Measurements from ENCODE around the gene CR1L. TPM values are rescaled to one million over a fixed set of nuclear protein-coding genes. Genes with fewer than 3 reads are reported as not detected.
A peak's percentile ranks its signal among the peaks of the same experiment; 100 is the strongest.

CR1L gene
- total and polyA plus RNA-seq, 9 of the 15 experiments (the other 6 are each of a cell fraction or from before 2014, with no cell fraction given), result 10.1 to 74.8 (median 34.3) TPM

- no peak for ATAC-seq
- in situ Hi-C loops (cut with MboI) (no loop called here), intact Hi-C loops (cut with micrococcal nuclease) (loop anchor here (5.0 kb wide), 1 partner anchor 723 kb away; no protein-coding TSS in a partner anchor)
- Histone ChIP-seq H3K27ac (ENCODE audit: extremely low read depth, low read depth, low read length) (peak overlapping the region; percentile 80; the same call in 2 of the 3 replicates), H4K20me1 (replicated peaks; ENCODE audit: control insufficient read depth, insufficient read depth, low read length) (no peaks in the 10 kb centered on the region), H3K9me1 (ENCODE audit: control insufficient read depth, insufficient read depth, low read length) (no peaks in the 10 kb centered on the region), H3K79me2 (ENCODE audit: control insufficient read depth, insufficient read depth, low read length) (peaks cover 24% of the 10 kb centered on the region), H3K4me1 (replicated peaks in 1 of 2; ENCODE audit: control insufficient read depth in 2 of 2, insufficient read depth in 2 of 2, low read length in 2 of 2) (peaks cover 16 to 58% of the 10 kb centered on the region in 2 experiments), H2AFZ (ENCODE audit: low read depth, low read length) (peak overlapping the region; percentile 81), H3K27me3 (ENCODE audit: control insufficient read depth in 2 of 2, insufficient read depth in 2 of 2, low read length in 2 of 2) (no peaks in the 10 kb centered on the region), H3K9ac (ENCODE audit: insufficient read depth in 1 of 2, low read depth in 2 of 2, low read length in 2 of 2) (peak overlapping the region in 1 of 2 experiments; percentile 83; a peak in 1 of 4 replicates), H3K4me2 (ENCODE audit: insufficient read depth, low read length) (no peak overlapping the region), H3K36me3 (ENCODE audit: control insufficient read depth, insufficient read depth, low read length) (no peaks in the 10 kb centered on the region), H3K9me3 (replicated peaks; ENCODE audit: control insufficient read depth, insufficient read depth, low read depth, low read length) (no peaks in the 10 kb centered on the region), H3K4me3 (no peak overlapping the region)
- TF ChIP-seq ATF3 (IDR thresholded peaks at IDR 0.05) (peak; percentile 28; the same call in 1 of the 2 replicates), ATF3 (CRISPR knock-in tag; conservative IDR thresholded peaks at IDR 0.05) (no peak), ARHGAP35 (IDR thresholded peaks at IDR 0.05; ENCODE audit: partially characterized antibody) (no peak), JUND (IDR thresholded peaks at IDR 0.05; ENCODE audit: borderline replicate concordance, low read depth, low read length) (0 out of 2 replicates have a peak, but pooled peaks have one; percentile 31), JUND (tag; IDR thresholded peaks at IDR 0.05; ENCODE audit: borderline replicate concordance, low read depth, low read length) (no peak), MEIS2 (IDR thresholded peaks at IDR 0.05; ENCODE audit: partially characterized antibody) (peak; percentile 74), CTBP1 (IDR thresholded peaks at IDR 0.05; ENCODE audit: borderline replicate concordance) (no peak)
- TF ChIP-seq, protein P1, sequence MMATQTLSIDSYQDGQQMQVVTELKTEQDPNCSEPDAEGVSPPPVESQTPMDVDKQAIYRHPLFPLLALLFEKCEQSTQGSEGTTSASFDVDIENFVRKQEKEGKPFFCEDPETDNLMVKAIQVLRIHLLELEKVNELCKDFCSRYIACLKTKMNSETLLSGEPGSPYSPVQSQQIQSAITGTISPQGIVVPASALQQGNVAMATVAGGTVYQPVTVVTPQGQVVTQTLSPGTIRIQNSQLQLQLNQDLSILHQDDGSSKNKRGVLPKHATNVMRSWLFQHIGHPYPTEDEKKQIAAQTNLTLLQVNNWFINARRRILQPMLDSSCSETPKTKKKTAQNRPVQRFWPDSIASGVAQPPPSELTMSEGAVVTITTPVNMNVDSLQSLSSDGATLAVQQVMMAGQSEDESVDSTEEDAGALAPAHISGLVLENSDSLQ (IDR thresholded peaks at IDR 0.05), result 0 out of 2 replicates have a peak, but pooled peaks have one; percentile 4
- no peak for DNase-seq (ENCODE audit: extremely low read depth in 1 of 4, low spot score in 3 of 4)
- ChIA-PET CTCF (ENCODE audit: low intra/inter-chr PET ratio) (no interaction called here), POLR2A (interaction anchor here (1.3 kb wide), 1 partner anchor 98 kb away, joined by 3 read pairs; no protein-coding TSS in a partner anchor)
- no TSS peak for BruUV-seq (replicated peaks)
- FAIRE-seq, result no peak
- 7% methylated on average over 1 of the region's 1 CpG for WGBS (ENCODE audit: insufficient coverage, low coverage, missing lambda C conversion rate)
Observed at GRCh38 chr1:207745285-207745684, 100.4 kb downstream of the CR1L start.

Measured in K562 (cell line).